A673 (cell line): ENCODE measurements around the gene KCNIP2.

ENCODE experiments used
- EZH2 ChIP-seq: fragments of 200-600 bp; sonication (generic); IDR thresholded peaks from 2 replicates; pipeline ENCODE4 v1.6.1; 2017; ENCODE audit warnings: borderline replicate concordance, low read depth, mild to moderate bottlenecking, mixed read lengths, antibody characterized with exemption, low read length; ENCODE audit not compliant: poor library complexity, severe bottlenecking
- TF ChIP-seq, protein P1 (sequence below): fragments of 300-800, 200-600 bp; sonication (generic); conservative IDR thresholded peaks from 2 replicates; pipeline ENCODE4 v1.5.1; 2017; ENCODE audit warnings: low read depth, mild to moderate bottlenecking, antibody characterized with exemption, low read length, moderate library complexity, mixed read lengths

DNA sequence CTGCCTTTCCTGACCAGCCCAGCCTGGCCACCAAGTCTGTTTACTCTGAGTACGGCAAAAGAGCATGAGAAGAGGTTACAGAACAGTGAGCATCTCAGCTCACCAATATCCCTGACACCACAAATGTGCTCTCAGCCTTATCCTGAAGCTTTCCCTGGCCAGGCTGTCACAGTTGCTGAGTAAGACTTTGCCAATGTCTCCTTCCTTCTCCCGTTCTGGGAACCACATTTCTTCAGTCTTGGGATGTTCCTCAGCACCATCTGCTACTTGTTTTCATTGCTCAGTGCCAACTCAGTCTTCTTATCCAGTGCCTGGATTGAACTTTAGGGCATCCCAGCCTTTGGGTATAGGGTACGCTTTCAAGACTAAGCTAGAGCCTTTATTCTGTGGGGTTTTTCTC, 7.1 kb upstream of the KCNIP2 start:
- TF ChIP-seq, protein P1, sequence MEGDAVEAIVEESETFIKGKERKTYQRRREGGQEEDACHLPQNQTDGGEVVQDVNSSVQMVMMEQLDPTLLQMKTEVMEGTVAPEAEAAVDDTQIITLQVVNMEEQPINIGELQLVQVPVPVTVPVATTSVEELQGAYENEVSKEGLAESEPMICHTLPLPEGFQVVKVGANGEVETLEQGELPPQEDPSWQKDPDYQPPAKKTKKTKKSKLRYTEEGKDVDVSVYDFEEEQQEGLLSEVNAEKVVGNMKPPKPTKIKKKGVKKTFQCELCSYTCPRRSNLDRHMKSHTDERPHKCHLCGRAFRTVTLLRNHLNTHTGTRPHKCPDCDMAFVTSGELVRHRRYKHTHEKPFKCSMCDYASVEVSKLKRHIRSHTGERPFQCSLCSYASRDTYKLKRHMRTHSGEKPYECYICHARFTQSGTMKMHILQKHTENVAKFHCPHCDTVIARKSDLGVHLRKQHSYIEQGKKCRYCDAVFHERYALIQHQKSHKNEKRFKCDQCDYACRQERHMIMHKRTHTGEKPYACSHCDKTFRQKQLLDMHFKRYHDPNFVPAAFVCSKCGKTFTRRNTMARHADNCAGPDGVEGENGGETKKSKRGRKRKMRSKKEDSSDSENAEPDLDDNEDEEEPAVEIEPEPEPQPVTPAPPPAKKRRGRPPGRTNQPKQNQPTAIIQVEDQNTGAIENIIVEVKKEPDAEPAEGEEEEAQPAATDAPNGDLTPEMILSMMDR = no peak
- TF ChIP-seq EZH2 = no peak
